Measurements from ENCODE around the gene ZNF330. TPM values are rescaled to one million over a fixed set of nuclear protein-coding genes. Genes with fewer than 3 reads are reported as not detected.
"Not testable (repeated sequence)": the region's sequence is repeated elsewhere in the genome, so short reads cannot be mapped to it uniquely, and the experiment has no call there.

The ZNF330 gene
- total RNA-seq, 1 donor from 2014 or later, result 32.1 TPM

- FAIRE-seq (no peak), DNase-seq (ENCODE audit: low read depth) (no peak)
- TF ChIP-seq EZH2 (IDR thresholded peaks at IDR 0.05; ENCODE audit: insufficient read depth, low read length) (no peak), CTCF (IDR thresholded peaks at IDR 0.05; ENCODE audit: insufficient read depth, low read depth, low read length) (no peak)
- Mint-ChIP-seq H3K27ac (ENCODE audit: unreplicated experiment) (no peak overlapping the region), H3K27me3 (ENCODE audit: low read depth, unreplicated experiment) (no peaks in the 10 kb centered on the region), H3K4me3 (ENCODE audit: unreplicated experiment) (no peak overlapping the region), H3K9me3 (ENCODE audit: unreplicated experiment) (no peaks in the 10 kb centered on the region), H3K4me1 (ENCODE audit: low read depth, unreplicated experiment) (peaks cover 12% of the 10 kb centered on the region), H3K36me3 (ENCODE audit: low read depth, unreplicated experiment) (peaks cover 2% of the 10 kb centered on the region)
- Histone ChIP-seq H3K4me3 (ENCODE audit: insufficient read depth, low read depth, low read length) (no peak overlapping the region), H3K4me1 (ENCODE audit: insufficient read depth, low read length) (peaks cover 5% of the 10 kb centered on the region), H2AFZ (ENCODE audit: low read depth, low read length) (no peak overlapping the region), H3K9ac (ENCODE audit: low read length) (no peak overlapping the region), H3K27ac (ENCODE audit: low read depth, low read length) (no peak overlapping the region), H3K27me3 (ENCODE audit: insufficient read depth, low read length) (no peaks in the 10 kb centered on the region), H4K20me1 (ENCODE audit: insufficient read depth, low read length) (peaks cover 5% of the 10 kb centered on the region), H3K36me3 (ENCODE audit: insufficient read depth, low read length) (peaks cover 28% of the 10 kb centered on the region), H3K4me2 (ENCODE audit: low read length) (no peak overlapping the region), H3K9me3 (ENCODE audit: insufficient read depth, low read depth, low read length) (no peaks in the 10 kb centered on the region), H3K79me2 (ENCODE audit: insufficient read depth, low read length) (peaks cover 50% of the 10 kb centered on the region)
These were observed 2.7 kb downstream of the ZNF330 start for GRCh38 chr4:141223418-141223817.

GRCh38 chr4:141227280-141227679 is 6.6 kb downstream of the ZNF330 start:
- not testable (repeated sequence) for H4K20me1 ChIP-seq (ENCODE audit: insufficient read depth, low read length); H2AFZ ChIP-seq (ENCODE audit: low read depth, low read length); H3K27me3 ChIP-seq (ENCODE audit: insufficient read depth, low read length); H3K36me3 Mint-ChIP-seq (ENCODE audit: low read depth, unreplicated experiment); H3K4me2 ChIP-seq (ENCODE audit: low read length); H3K4me3 Mint-ChIP-seq (ENCODE audit: unreplicated experiment); H3K9me3 Mint-ChIP-seq (ENCODE audit: unreplicated experiment); H3K9ac ChIP-seq (ENCODE audit: low read length); H3K27ac ChIP-seq (ENCODE audit: low read depth, low read length); H3K27ac Mint-ChIP-seq (ENCODE audit: unreplicated experiment); H3K27me3 Mint-ChIP-seq (ENCODE audit: low read depth, unreplicated experiment); H3K4me1 ChIP-seq (ENCODE audit: insufficient read depth, low read length); H3K9me3 ChIP-seq (ENCODE audit: insufficient read depth, low read depth, low read length); H3K4me3 ChIP-seq (ENCODE audit: insufficient read depth, low read depth, low read length); FAIRE-seq; H3K4me1 Mint-ChIP-seq (ENCODE audit: low read depth, unreplicated experiment); DNase-seq (ENCODE audit: low read depth)
- peaks cover 51% of the 10 kb centered on the region for H3K36me3 ChIP-seq (ENCODE audit: insufficient read depth, low read length)
- peaks cover 35% of the 10 kb centered on the region for H3K79me2 ChIP-seq (ENCODE audit: insufficient read depth, low read length)

GRCh38 chr4:141229408-141230101 is 8.9 kb downstream of the ZNF330 start:
- H3K36me3 Mint-ChIP-seq (ENCODE audit: low read depth, unreplicated experiment), result peaks cover 9% of the 10 kb centered on the region
- no peak for FAIRE-seq
- no peaks in the 10 kb centered on the region for H3K4me1 ChIP-seq (ENCODE audit: insufficient read depth, low read length)

More at GRCh38 chr4:141229408-141230101, 8.9 kb downstream of the ZNF330 start:
- Histone ChIP-seq H3K4me3 (ENCODE audit: insufficient read depth, low read depth, low read length) (no peak overlapping the region), H4K20me1 (ENCODE audit: insufficient read depth, low read length) (no peaks in the 10 kb centered on the region), H3K4me2 (ENCODE audit: low read length) (no peak overlapping the region), H3K36me3 (ENCODE audit: insufficient read depth, low read length) (peaks cover 57% of the 10 kb centered on the region), H2AFZ (ENCODE audit: low read depth, low read length) (no peak overlapping the region), H3K9me3 (ENCODE audit: insufficient read depth, low read depth, low read length) (no peaks in the 10 kb centered on the region), H3K27ac (ENCODE audit: low read depth, low read length) (no peak overlapping the region), H3K79me2 (ENCODE audit: insufficient read depth, low read length) (peaks cover 13% of the 10 kb centered on the region), H3K9ac (ENCODE audit: low read length) (no peak overlapping the region), H3K27me3 (ENCODE audit: insufficient read depth, low read length) (no peaks in the 10 kb centered on the region)
- Mint-ChIP-seq H3K4me3 (ENCODE audit: unreplicated experiment) (no peak overlapping the region), H3K27me3 (ENCODE audit: low read depth, unreplicated experiment) (no peaks in the 10 kb centered on the region), H3K27ac (ENCODE audit: unreplicated experiment) (no peak overlapping the region), H3K9me3 (ENCODE audit: unreplicated experiment) (no peaks in the 10 kb centered on the region), H3K4me1 (ENCODE audit: low read depth, unreplicated experiment) (peaks cover 2% of the 10 kb centered on the region)
- TF ChIP-seq CTCF (IDR thresholded peaks at IDR 0.05; ENCODE audit: insufficient read depth, low read depth, low read length) (no peak), EZH2 (IDR thresholded peaks at IDR 0.05; ENCODE audit: insufficient read depth, low read length) (no peak)
- no peak for DNase-seq (ENCODE audit: low read depth)

Measured in astrocyte (in vitro differentiated cells and primary cell).